A673 (cell line): ENCODE measurements around the gene UGT1A9. TPM values are rescaled to one million over a fixed set of nuclear protein-coding genes. Genes with fewer than 3 reads are reported as not detected.

Experiments used
- BruUV-seq: library from RNA; stranded (reverse); fragments of 400-500 nt; replicated peaks from 2 replicates; lab custom pipeline; 2021; lab: Mats Ljungman, UMichigan
- CTCF ChIA-PET: fragments of 300-600 bp; sonication (Branson Sonifier 250); formaldehyde crosslinking; loops from one replicate; lab custom pipeline; 2022; ENCODE audit warnings: antibody characterized with exemption; lab: Charles Lee
- POLR2A ChIA-PET: fragments of 300-600 bp; sonication (Branson Sonifier 250); formaldehyde crosslinking; loops from one replicate; lab custom pipeline; 2022; ENCODE audit warnings: antibody characterized with exemption; ENCODE audit not compliant: low non-redundant PET; lab: Charles Lee
- DNase-seq: peaks from one replicate; pipeline ENCODE4 v3.0.0-alpha.2; 2015; ENCODE audit warnings: low spot score
- H3K27ac ChIP-seq: fragments of 200-600 bp; sonication (generic); 2 replicates; pipeline ENCODE4 v1.5.1; 2016; ENCODE audit warnings: mixed run types, low read depth, mild to moderate bottlenecking, mixed read lengths, antibody characterized with exemption, low read length; ENCODE audit not compliant: poor library complexity, severe bottlenecking
- H3K27me3 ChIP-seq: fragments of 200-600 bp; sonication (generic); replicated peaks from 2 replicates; pipeline ENCODE4 v1.6.1; 2017; ENCODE audit warnings: mixed run types, low read depth, mild to moderate bottlenecking, mixed read lengths, antibody characterized with exemption, low read length; ENCODE audit not compliant: insufficient read depth, poor library complexity
- H3K36me3 ChIP-seq: fragments of 200-600 bp; sonication (generic); 2 replicates; pipeline ENCODE4 v1.6.1; 2016; ENCODE audit warnings: mixed run types, mild to moderate bottlenecking, mixed read lengths, antibody characterized with exemption, low read length; ENCODE audit not compliant: insufficient read depth, poor library complexity, severe bottlenecking
- H3K4me1 ChIP-seq: fragments of 200-600 bp; sonication (generic); 2 replicates; pipeline ENCODE4 v1.6.1; 2017; ENCODE audit warnings: mixed run types, mild to moderate bottlenecking, mixed read lengths, antibody characterized with exemption, low read length; ENCODE audit not compliant: insufficient read depth, poor library complexity, severe bottlenecking
- H3K4me3 ChIP-seq: fragments of 200-600 bp; sonication (generic); 2 replicates; pipeline ENCODE4 v1.5.1; 2016; ENCODE audit warnings: low read depth, mixed run types, mild to moderate bottlenecking, mixed read lengths, low read length; ENCODE audit not compliant: poor library complexity, severe bottlenecking
- H3K9me3 ChIP-seq: fragments of 200-600 bp; sonication (generic); 2 replicates; pipeline ENCODE4 v1.6.1; 2016; ENCODE audit warnings: mixed run types, low read depth, mild to moderate bottlenecking, mixed read lengths, antibody characterized with exemption, low read length; ENCODE audit not compliant: poor library complexity, severe bottlenecking
- CTCF ChIP-seq: fragments of 300-800, 200-600 bp; sonication (generic); conservative IDR thresholded peaks from 2 replicates; pipeline ENCODE4 v1.5.1; 2017; ENCODE audit warnings: low read depth, mild to moderate bottlenecking, antibody characterized with exemption, low read length, moderate library complexity, mixed read lengths
- EZH2 ChIP-seq: fragments of 200-600 bp; sonication (generic); IDR thresholded peaks from 2 replicates; pipeline ENCODE4 v1.6.1; 2017; ENCODE audit warnings: borderline replicate concordance, low read depth, mild to moderate bottlenecking, mixed read lengths, antibody characterized with exemption, low read length; ENCODE audit not compliant: poor library complexity, severe bottlenecking
- intact Hi-C: fragments of 100-400 bp; cut with micrococcal nuclease; formaldehyde crosslinking; loops from one replicate; pipeline ENCODE4 v1.10.0; 2022; ENCODE audit not compliant: unreplicated experiment
- total RNA-seq: library from RNA; stranded (reverse); gene quantifications from 2 replicates; pipeline ENCODE4 v1.2.3, GENCODE V29; 2021

The UGT1A9 gene
- total RNA-seq, 1 experiment from 2014 or later = not detected

GRCh38 chr2:233681521-233682099, 9.9 kb downstream of the UGT1A9 start, which contains the start of gene UGT1A7:
UGT1A7 (plus strand) TSS chr2:233681901; CDS start chr2:233681938, 37 bp downstream.
- TF ChIP-seq EZH2 = no peak
- no peak for TF ChIP-seq CTCF
- Histone ChIP-seq H3K27ac (no peak within 1 kb of the TSS), H3K36me3 (no peaks in the 10 kb centered on the region), H3K27me3 (no peaks in the 10 kb centered on the region), H3K4me3 (no peak within 1 kb of the TSS), H3K4me1 (no peaks in the 10 kb centered on the region), H3K9me3 (no peaks in the 10 kb centered on the region)
- BruUV-seq = no TSS peak
- intact Hi-C loops = no loop called here
- CTCF ChIA-PET = no interaction called here
- POLR2A ChIA-PET = no interaction called here
- no peak for DNase-seq

- ChIA-PET POLR2A (no interaction called here), CTCF (no interaction called here)
- Histone ChIP-seq H3K27ac (no peak overlapping the region), H3K27me3 (no peaks in the 10 kb centered on the region), H3K36me3 (no peaks in the 10 kb centered on the region), H3K9me3 (no peaks in the 10 kb centered on the region), H3K4me1 (no peaks in the 10 kb centered on the region), H3K4me3 (no peak overlapping the region)
- DNase-seq = no peak
- no TSS peak for BruUV-seq
- intact Hi-C loops = no loop called here
- no peak for TF ChIP-seq CTCF
- no peak for TF ChIP-seq EZH2
Measured at GRCh38 chr2:233684640-233685039, 12.9 kb downstream of the UGT1A9 start.

- ChIA-PET POLR2A (no interaction called here), CTCF (no interaction called here)
- no peak overlapping the region for H3K27ac ChIP-seq
- H3K4me3 ChIP-seq = no peak overlapping the region
- no peak for DNase-seq
- TF ChIP-seq CTCF (no peak), EZH2 (no peak)
- H3K4me1 ChIP-seq = no peaks in the 10 kb centered on the region
- no TSS peak for BruUV-seq
- H3K36me3 ChIP-seq = no peaks in the 10 kb centered on the region
- no peaks in the 10 kb centered on the region for H3K9me3 ChIP-seq
- intact Hi-C loops = no loop called here
- H3K27me3 ChIP-seq = no peaks in the 10 kb centered on the region
Measured at GRCh38 chr2:233686928-233687327, 15.2 kb downstream of the UGT1A9 start.
